HEK293 (cell line): ENCODE measurements around the gene EIF2AK2.

Experiments
- CTCF ChIA-PET: fragments of 350-600 bp; formaldehyde crosslinking; extraction: SDS; loops from one replicate; lab custom pipeline; 2021; ENCODE audit warnings: antibody characterized with exemption; lab: Yijun Ruan, JAX
- POLR2A ChIA-PET: fragments of 300-600 bp; formaldehyde crosslinking; extraction: SDS; loops from one replicate; lab custom pipeline; 2020; ENCODE audit warnings: antibody characterized with exemption, inconsistent platforms; lab: Yijun Ruan, JAX
- H3K27ac ChIP-seq: fragments of 200-500 bp; sonication (Bioruptor generic); 2 replicates; pipeline ENCODE4 v1.5.1; 2014; ENCODE audit warnings: low read depth, low read length, control low read depth, inconsistent platforms; ENCODE audit errors: extremely low read depth
- H3K36me3 ChIP-seq, 2 experiments: fragments of 200-500 bp in 1 of 2; sonication (Bioruptor generic) in 1 of 2; 1 replicate in 1 of 2; 2 replicates in 1 of 2; pipeline ENCODE4 v1.5.1; 2014 to 2017; ENCODE audit warnings: inconsistent platforms in 2 of 2, low read length in 2 of 2; ENCODE audit not compliant: control insufficient read depth in 2 of 2, insufficient read depth in 1 of 2
- H3K4me1 ChIP-seq: fragments of 200-500 bp; sonication (Bioruptor generic); 2 replicates; pipeline ENCODE4 v1.5.1; 2014; ENCODE audit warnings: mild to moderate bottlenecking, low read length, inconsistent platforms; ENCODE audit not compliant: control insufficient read depth, insufficient read depth
- H3K4me3 ChIP-seq: 2 replicates; pipeline ENCODE4 v1.5.1; 2011; ENCODE audit warnings: low read depth, mild to moderate bottlenecking, control low read depth, low read length, moderate library complexity
- H3K9me3 ChIP-seq: fragments of 200-500 bp; sonication (Bioruptor generic); 2 replicates; pipeline ENCODE4 v1.5.1; 2014; ENCODE audit warnings: low read depth, low read length, inconsistent platforms; ENCODE audit not compliant: control insufficient read depth, insufficient read depth
- HOXA7 ChIP-seq: sonication (generic); formaldehyde crosslinking; IDR thresholded peaks from 2 replicates; pipeline ENCODE4 v1.8.1; 2022; ENCODE audit warnings: missing genetic modification reagents, borderline replicate concordance
- HOXC10 ChIP-seq: sonication (generic); formaldehyde crosslinking; IDR thresholded peaks from 2 replicates; pipeline ENCODE4 v1.8.1; 2023; ENCODE audit warnings: mild to moderate bottlenecking, missing genetic modification reagents
- KLF16 ChIP-seq: fragments of 450-650 bp; formaldehyde crosslinking; IDR thresholded peaks from 2 replicates; pipeline ENCODE4 v1.5.1; 2017; ENCODE audit warnings: missing biosample characterization, missing genetic modification characterization
- MYNN ChIP-seq: fragments of 450-650 bp; formaldehyde crosslinking; IDR thresholded peaks from 2 replicates; pipeline ENCODE4 v1.5.1; 2016; ENCODE audit warnings: missing biosample characterization, missing genetic modification characterization, borderline replicate concordance
- MZF1 ChIP-seq: fragments of 450-650 bp; formaldehyde crosslinking; IDR thresholded peaks from 2 replicates; pipeline ENCODE4 v1.5.1; 2017; ENCODE audit warnings: missing biosample characterization, missing genetic modification characterization, borderline replicate concordance
- OSR2 ChIP-seq: fragments of 450-650 bp; formaldehyde crosslinking; IDR thresholded peaks from 2 replicates; pipeline ENCODE4 v1.5.1; 2016; ENCODE audit warnings: missing biosample characterization, missing genetic modification characterization
- REPIN1 ChIP-seq: fragments of 450-650 bp; formaldehyde crosslinking; IDR thresholded peaks from 2 replicates; pipeline ENCODE4 v1.5.1; 2017; ENCODE audit warnings: missing biosample characterization, missing genetic modification characterization, low read depth
- SCRT1 ChIP-seq: fragments of 450-650 bp; formaldehyde crosslinking; IDR thresholded peaks from 2 replicates; pipeline ENCODE4 v1.5.1; 2016; ENCODE audit warnings: missing biosample characterization, missing genetic modification characterization, borderline replicate concordance
- TRIM28 ChIP-seq: IDR thresholded peaks from 2 replicates; pipeline ENCODE4 v1.6.1; 2011; ENCODE audit warnings: low read length, control low read depth, borderline replicate concordance
- ZBTB17 ChIP-seq: fragments of 450-650 bp; formaldehyde crosslinking; IDR thresholded peaks from 2 replicates; pipeline ENCODE4 v1.5.1; 2016; ENCODE audit warnings: missing biosample characterization, missing genetic modification characterization
- ZFP37 ChIP-seq: fragments of 450-650 bp; formaldehyde crosslinking; IDR thresholded peaks from 2 replicates; pipeline ENCODE4 v1.5.1; 2016; ENCODE audit warnings: missing biosample characterization, missing genetic modification characterization
- ZNF132 ChIP-seq: fragments of 450-650 bp; formaldehyde crosslinking; IDR thresholded peaks from 2 replicates; pipeline ENCODE4 v1.5.1; 2017; ENCODE audit warnings: missing biosample characterization, missing genetic modification characterization, borderline replicate concordance
- ZNF133 ChIP-seq: fragments of 450-650 bp; formaldehyde crosslinking; IDR thresholded peaks from 2 replicates; pipeline ENCODE4 v1.5.1; 2016; ENCODE audit warnings: missing biosample characterization, missing genetic modification characterization
- ZNF138 ChIP-seq: fragments of 450-650 bp; formaldehyde crosslinking; IDR thresholded peaks from 2 replicates; pipeline ENCODE4 v1.5.1; 2016; ENCODE audit warnings: missing biosample characterization, missing genetic modification characterization, borderline replicate concordance
- ZNF155 ChIP-seq: fragments of 450-650 bp; formaldehyde crosslinking; IDR thresholded peaks from 2 replicates; pipeline ENCODE4 v1.5.1; 2016; ENCODE audit warnings: missing biosample characterization, missing genetic modification characterization
- ZNF23 ChIP-seq: fragments of 450-650 bp; formaldehyde crosslinking; IDR thresholded peaks from 2 replicates; pipeline ENCODE4 v1.5.1; 2016; ENCODE audit warnings: missing biosample characterization, missing genetic modification characterization, borderline replicate concordance
- ZNF239 ChIP-seq: fragments of 450-650 bp; formaldehyde crosslinking; IDR thresholded peaks from 2 replicates; pipeline ENCODE4 v1.5.1; 2016; ENCODE audit warnings: missing biosample characterization, missing genetic modification characterization
- ZNF324 ChIP-seq: fragments of 450-650 bp; formaldehyde crosslinking; IDR thresholded peaks from 2 replicates; pipeline ENCODE4 v1.5.1; 2016; ENCODE audit warnings: missing biosample characterization, missing genetic modification characterization
- ZNF335 ChIP-seq: fragments of 450-650 bp; formaldehyde crosslinking; conservative IDR thresholded peaks from 2 replicates; pipeline ENCODE4 v1.5.1; 2016; ENCODE audit warnings: missing biosample characterization, missing genetic modification characterization
- ZNF341 ChIP-seq: fragments of 450-650 bp; formaldehyde crosslinking; IDR thresholded peaks from 2 replicates; pipeline ENCODE4; 2016; ENCODE audit warnings: low read depth, missing biosample characterization, missing genetic modification characterization
- ZNF366 ChIP-seq: fragments of 450-650 bp; formaldehyde crosslinking; conservative IDR thresholded peaks from 2 replicates; pipeline ENCODE4 v1.5.1; 2016; ENCODE audit warnings: missing biosample characterization, missing genetic modification characterization
- ZNF558 ChIP-seq: fragments of 450-650 bp; formaldehyde crosslinking; IDR thresholded peaks from 2 replicates; pipeline ENCODE4 v1.5.1; 2016; ENCODE audit warnings: missing biosample characterization, missing genetic modification characterization
- ZNF596 ChIP-seq: fragments of 450-650 bp; IDR thresholded peaks from 2 replicates; pipeline ENCODE4 v1.5.0; 2018; ENCODE audit warnings: missing biosample characterization, mild to moderate bottlenecking, missing genetic modification characterization, moderate library complexity
- ZNF654 ChIP-seq: fragments of 450-650 bp; formaldehyde crosslinking; IDR thresholded peaks from 2 replicates; pipeline ENCODE4 v1.5.1; 2016; ENCODE audit warnings: low read depth, missing biosample characterization, missing genetic modification characterization
- ZNF776 ChIP-seq: fragments of 450-650 bp; formaldehyde crosslinking; IDR thresholded peaks from 2 replicates; pipeline ENCODE4 v1.5.0; 2017; ENCODE audit warnings: missing biosample characterization, missing genetic modification characterization, borderline replicate concordance
- ZNF837 ChIP-seq: fragments of 450-650 bp; formaldehyde crosslinking; IDR thresholded peaks from 2 replicates; pipeline ENCODE4 v1.5.1; 2016; ENCODE audit warnings: missing biosample characterization, missing genetic modification characterization
- ZSCAN23 ChIP-seq: fragments of 450-650 bp; formaldehyde crosslinking; IDR thresholded peaks from 2 replicates; pipeline ENCODE4 v1.5.1; 2016; ENCODE audit warnings: missing biosample characterization, missing genetic modification characterization
- TF ChIP-seq, protein P1 (sequence below): fragments of 450-650 bp; formaldehyde crosslinking; IDR thresholded peaks from 2 replicates; pipeline ENCODE4 v1.5.1; 2016; ENCODE audit warnings: missing biosample characterization, missing genetic modification characterization, borderline replicate concordance
- TF ChIP-seq, protein P2 (sequence below): fragments of 450-650 bp; formaldehyde crosslinking; IDR thresholded peaks from 2 replicates; pipeline ENCODE4 v1.5.1; 2016; ENCODE audit warnings: missing biosample characterization, missing genetic modification characterization
- TF ChIP-seq, protein P3 (sequence below): fragments of 450-650 bp; formaldehyde crosslinking; IDR thresholded peaks from 2 replicates; pipeline ENCODE4 v1.5.1; 2017; ENCODE audit warnings: missing biosample characterization, missing genetic modification characterization
- TF ChIP-seq, protein P4 (sequence below): fragments of 450-650 bp; formaldehyde crosslinking; IDR thresholded peaks from 2 replicates; pipeline ENCODE4 v1.5.0; 2017; ENCODE audit warnings: missing biosample characterization, missing genetic modification characterization, borderline replicate concordance

Gene EIF2AK2

DNA sequence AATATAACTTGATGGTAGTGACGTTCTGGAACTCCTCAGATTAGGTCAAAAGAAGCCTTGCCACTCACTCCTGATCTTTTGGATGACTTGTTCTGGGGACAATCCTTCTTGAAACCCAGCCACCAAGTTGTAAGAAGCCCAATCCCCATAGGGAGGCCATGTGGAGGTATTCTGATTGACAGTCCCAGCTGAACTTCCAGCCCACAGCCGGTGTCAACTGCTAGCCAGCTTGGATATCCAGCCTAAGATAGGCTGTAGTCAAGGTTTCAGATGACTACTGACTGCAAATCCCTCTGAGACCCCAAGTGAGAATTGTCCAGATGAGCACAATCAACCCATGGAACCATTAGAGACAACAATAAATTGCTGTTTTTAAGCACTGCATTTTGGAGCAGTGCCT is 31.4 kb downstream of the EIF2AK2 start:
- ChIA-PET CTCF (no interaction called here), POLR2A (no interaction called here)
- H3K27ac ChIP-seq: no peak overlapping the region
- TF ChIP-seq, protein P1, sequence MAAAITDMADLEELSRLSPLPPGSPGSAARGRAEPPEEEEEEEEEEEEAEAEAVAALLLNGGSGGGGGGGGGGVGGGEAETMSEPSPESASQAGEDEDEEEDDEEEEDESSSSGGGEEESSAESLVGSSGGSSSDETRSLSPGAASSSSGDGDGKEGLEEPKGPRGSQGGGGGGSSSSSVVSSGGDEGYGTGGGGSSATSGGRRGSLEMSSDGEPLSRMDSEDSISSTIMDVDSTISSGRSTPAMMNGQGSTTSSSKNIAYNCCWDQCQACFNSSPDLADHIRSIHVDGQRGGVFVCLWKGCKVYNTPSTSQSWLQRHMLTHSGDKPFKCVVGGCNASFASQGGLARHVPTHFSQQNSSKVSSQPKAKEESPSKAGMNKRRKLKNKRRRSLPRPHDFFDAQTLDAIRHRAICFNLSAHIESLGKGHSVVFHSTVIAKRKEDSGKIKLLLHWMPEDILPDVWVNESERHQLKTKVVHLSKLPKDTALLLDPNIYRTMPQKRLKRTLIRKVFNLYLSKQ (tag by site-specific recombination): no peak
- TF ChIP-seq ZNF239 (tag by site-specific recombination): no peak
- TF ChIP-seq OSR2 (tag by site-specific recombination): no peak
- TF ChIP-seq, protein P2, sequence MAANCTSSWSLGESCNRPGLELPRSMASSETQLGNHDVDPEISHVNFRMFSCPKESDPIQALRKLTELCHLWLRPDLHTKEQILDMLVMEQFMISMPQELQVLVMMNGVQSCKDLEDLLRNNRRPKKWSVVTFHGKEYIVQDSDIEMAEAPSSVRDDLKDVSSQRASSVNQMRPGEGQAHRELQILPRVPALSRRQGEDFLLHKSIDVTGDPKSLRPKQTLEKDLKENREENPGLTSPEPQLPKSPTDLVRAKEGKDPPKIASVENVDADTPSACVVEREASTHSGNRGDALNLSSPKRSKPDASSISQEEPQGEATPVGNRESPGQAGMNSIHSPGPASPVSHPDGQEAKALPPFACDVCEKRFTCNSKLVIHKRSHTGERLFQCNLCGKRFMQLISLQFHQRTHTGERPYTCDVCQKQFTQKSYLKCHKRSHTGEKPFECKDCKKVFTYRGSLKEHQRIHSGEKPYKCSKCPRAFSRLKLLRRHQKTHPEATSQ: no peak
- no peak for TF ChIP-seq ZNF558 (tag by site-specific recombination)
- no peak for TF ChIP-seq ZNF324 (tag by site-specific recombination)
- no peak for TF ChIP-seq ZNF341 (tag by site-specific recombination)
- TF ChIP-seq TRIM28: no peak
- no peak for TF ChIP-seq HOXA7 (CRISPR knock-in tag)
- TF ChIP-seq ZFP37: no peak
- no peak for TF ChIP-seq ZSCAN23 (tag by site-specific recombination)
- TF ChIP-seq ZNF155 (tag by site-specific recombination): no peak
- no peak for TF ChIP-seq ZNF654
- no peak for TF ChIP-seq MZF1 (tag by site-specific recombination)
- no peak overlapping the region for H3K4me3 ChIP-seq
- no peaks in the 10 kb centered on the region for H3K4me1 ChIP-seq
- peaks cover 47 to 65% of the 10 kb centered on the region in 2 experiments for H3K36me3 ChIP-seq
- H3K9me3 ChIP-seq: no peaks in the 10 kb centered on the region

DNA sequence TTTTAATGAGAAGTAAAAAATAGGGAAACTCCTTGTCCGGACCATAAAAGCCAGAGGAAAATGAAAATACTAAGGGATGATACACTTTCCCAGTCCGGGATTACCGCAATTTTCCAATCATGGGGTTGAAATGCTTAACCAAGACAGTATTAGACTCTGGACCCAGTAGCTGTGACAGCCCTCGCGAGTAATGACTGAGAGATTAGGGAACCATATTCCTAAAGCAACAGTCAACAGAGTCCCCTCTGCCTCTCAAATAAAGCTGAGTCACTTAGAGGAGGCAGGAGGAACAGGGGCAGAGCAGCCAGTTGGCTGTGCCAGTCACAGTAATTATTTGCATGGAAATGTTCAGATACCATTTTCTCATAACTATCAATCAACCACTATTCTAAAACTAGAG is 37.6 kb downstream of the EIF2AK2 start:
- H3K4me1 ChIP-seq: no peaks in the 10 kb centered on the region
- no peak for TF ChIP-seq ZNF837 (tag by site-specific recombination)
- TF ChIP-seq ZNF335 (tag by site-specific recombination): no peak
- no peak for TF ChIP-seq ZBTB17 (tag by site-specific recombination)
- no peak for TF ChIP-seq SCRT1 (tag by site-specific recombination)
- TF ChIP-seq HOXC10: no peak
- no peak for TF ChIP-seq ZNF23 (tag by site-specific recombination)
- no peak for TF ChIP-seq ZNF138
- no peak for TF ChIP-seq KLF16 (tag by site-specific recombination)
- no peak for TF ChIP-seq MYNN
- no peak for TF ChIP-seq ZNF133 (tag by site-specific recombination)
- TF ChIP-seq ZNF366 (tag by site-specific recombination): no peak
- no peak for TF ChIP-seq ZNF596 (tag by site-specific recombination)
- TF ChIP-seq, protein P3, sequence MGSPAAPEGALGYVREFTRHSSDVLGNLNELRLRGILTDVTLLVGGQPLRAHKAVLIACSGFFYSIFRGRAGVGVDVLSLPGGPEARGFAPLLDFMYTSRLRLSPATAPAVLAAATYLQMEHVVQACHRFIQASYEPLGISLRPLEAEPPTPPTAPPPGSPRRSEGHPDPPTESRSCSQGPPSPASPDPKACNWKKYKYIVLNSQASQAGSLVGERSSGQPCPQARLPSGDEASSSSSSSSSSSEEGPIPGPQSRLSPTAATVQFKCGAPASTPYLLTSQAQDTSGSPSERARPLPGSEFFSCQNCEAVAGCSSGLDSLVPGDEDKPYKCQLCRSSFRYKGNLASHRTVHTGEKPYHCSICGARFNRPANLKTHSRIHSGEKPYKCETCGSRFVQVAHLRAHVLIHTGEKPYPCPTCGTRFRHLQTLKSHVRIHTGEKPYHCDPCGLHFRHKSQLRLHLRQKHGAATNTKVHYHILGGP (tag by site-specific recombination): no peak
- TF ChIP-seq ZNF776: no peak
- TF ChIP-seq, protein P4, sequence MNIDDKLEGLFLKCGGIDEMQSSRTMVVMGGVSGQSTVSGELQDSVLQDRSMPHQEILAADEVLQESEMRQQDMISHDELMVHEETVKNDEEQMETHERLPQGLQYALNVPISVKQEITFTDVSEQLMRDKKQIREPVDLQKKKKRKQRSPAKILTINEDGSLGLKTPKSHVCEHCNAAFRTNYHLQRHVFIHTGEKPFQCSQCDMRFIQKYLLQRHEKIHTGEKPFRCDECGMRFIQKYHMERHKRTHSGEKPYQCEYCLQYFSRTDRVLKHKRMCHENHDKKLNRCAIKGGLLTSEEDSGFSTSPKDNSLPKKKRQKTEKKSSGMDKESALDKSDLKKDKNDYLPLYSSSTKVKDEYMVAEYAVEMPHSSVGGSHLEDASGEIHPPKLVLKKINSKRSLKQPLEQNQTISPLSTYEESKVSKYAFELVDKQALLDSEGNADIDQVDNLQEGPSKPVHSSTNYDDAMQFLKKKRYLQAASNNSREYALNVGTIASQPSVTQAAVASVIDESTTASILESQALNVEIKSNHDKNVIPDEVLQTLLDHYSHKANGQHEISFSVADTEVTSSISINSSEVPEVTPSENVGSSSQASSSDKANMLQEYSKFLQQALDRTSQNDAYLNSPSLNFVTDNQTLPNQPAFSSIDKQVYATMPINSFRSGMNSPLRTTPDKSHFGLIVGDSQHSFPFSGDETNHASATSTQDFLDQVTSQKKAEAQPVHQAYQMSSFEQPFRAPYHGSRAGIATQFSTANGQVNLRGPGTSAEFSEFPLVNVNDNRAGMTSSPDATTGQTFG: no peak
- TF ChIP-seq ZNF132 (tag by site-specific recombination): no peak
- no peak for TF ChIP-seq REPIN1 (tag by site-specific recombination)
- TF ChIP-seq, all 188 proteins: peak for 0
- H3K27ac ChIP-seq: no peak overlapping the region
- no peaks in the 10 kb centered on the region for H3K9me3 ChIP-seq
- POLR2A ChIA-PET: no interaction called here
- no peak overlapping the region for H3K4me3 ChIP-seq
- CTCF ChIA-PET: no interaction called here
- peaks cover 35 to 48% of the 10 kb centered on the region in 2 experiments for H3K36me3 ChIP-seq
